Ramos (cell line): ENCODE data around the gene GRIP2.

Source experiments
- in situ Hi-C: fragments of 300-500 bp; cut with MboI; formaldehyde crosslinking; loops from one replicate; pipeline ENCODE4 v1.14.3; 2022; ENCODE audit warnings: low sequenced_read_pairs; ENCODE audit not compliant: unreplicated experiment

Gene GRIP2

DNA sequence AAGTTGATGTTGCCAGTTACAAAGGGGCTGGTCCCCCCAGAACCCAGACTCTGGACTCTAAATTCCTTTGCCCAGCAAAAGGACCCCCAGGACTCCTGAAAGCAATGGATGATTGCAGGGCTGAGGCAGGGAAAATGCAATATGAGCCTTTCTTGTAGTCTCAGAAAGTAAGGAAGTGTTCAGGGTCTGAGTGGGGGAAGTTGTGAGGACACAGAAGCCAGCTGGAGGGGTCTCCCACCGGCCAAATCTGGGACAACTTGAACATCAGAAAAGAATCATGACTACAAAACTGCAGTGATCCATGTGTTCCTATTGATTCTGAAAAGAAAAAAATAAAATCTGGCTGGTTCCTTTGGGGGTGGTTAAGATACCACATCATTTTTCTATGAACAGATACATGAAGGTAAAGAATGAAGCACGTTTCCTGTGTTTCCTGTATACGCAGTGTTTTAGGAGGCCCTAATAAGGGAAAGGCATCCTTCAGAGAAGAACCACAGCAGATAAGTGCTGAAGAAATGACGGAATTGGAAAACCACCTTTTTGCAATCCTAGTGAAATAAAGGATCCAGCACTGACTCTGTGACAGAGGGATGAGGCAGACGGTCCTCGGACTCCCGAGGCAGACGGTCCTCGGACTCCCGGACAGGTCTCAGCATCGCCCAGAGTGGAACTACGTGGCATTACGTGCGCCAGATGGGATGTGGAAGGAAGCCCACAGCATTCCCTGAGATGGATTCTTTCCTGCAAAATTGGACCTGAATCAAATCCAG is 22.2 kb upstream of the GRIP2 start:
- in situ Hi-C loops: no loop called here

- in situ Hi-C loops: no loop called here
Observed at GRCh38 chr3:14561051-14561960, 21.2 kb upstream of the GRIP2 start.

- in situ Hi-C loops: no loop called here
Observed at GRCh38 chr3:14560110-14560509, 20.0 kb upstream of the GRIP2 start.

DNA sequence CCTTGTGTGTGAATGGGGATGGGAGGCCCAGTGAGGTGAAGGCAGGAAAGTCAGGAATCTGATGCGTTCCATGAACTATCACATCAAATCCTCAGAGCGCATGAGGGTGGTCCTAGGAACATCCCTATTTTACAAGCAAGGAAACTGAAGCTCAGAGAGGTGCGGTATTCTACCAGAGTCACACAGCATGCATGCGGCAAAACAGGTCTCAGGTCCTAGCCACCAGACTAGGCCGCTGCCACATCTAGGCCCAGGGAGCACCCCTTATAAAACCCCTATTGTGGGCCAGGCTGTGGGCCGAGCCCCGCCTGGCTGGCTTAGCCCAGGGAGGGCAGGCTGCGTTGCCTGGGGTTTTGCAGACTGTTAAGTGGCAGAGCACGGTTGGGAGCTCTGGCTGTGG is 17.9 kb upstream of the GRIP2 start:
- in situ Hi-C loops: no loop called here

- in situ Hi-C loops: no loop called here
Observed at GRCh38 chr3:14555835-14556234, 15.7 kb upstream of the GRIP2 start.

- in situ Hi-C loops: no loop called here
Observed at GRCh38 chr3:14554715-14555114, 14.6 kb upstream of the GRIP2 start.

DNA sequence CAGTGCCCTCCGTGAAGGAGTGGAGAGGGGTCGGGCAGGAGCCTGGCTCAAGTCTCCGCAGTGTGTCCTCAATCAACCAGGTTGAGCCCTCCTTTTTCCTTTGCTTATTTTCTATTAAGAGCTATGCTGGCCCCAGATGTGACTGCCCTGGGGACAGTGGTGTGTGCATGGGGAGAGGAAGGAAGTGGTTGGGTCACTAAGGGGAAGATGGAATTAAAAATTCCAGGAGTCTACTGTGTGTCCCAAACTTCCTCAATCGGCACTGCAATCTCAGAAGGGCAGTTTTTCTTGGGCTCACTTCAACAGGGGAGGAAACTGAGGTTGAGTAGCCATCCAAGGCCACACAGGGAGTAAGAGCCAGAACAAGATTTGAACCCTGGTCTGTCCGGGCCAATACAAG is 13.7 kb upstream of the GRIP2 start:
- in situ Hi-C loops: no loop called here

DNA sequence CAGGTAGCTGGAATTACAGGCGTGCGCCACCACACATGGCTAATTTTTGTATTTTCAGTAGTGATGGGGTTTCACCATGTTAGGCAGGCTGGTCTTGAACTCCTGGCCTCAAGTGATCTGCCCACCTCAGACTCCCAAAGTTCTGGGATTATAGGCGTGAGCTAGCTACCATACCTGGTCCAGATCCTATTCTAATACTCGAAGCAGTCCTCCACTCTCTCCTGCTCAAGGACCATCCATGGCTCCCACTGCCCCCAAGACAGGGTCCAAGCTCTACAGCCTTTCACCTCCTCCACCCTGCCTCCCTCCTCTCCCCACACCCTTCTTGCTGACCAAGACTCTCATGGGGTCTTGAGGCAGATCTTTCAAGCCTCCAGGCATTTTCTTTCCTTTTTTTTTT is 12.6 kb upstream of the GRIP2 start:
- in situ Hi-C loops: no loop called here

DNA sequence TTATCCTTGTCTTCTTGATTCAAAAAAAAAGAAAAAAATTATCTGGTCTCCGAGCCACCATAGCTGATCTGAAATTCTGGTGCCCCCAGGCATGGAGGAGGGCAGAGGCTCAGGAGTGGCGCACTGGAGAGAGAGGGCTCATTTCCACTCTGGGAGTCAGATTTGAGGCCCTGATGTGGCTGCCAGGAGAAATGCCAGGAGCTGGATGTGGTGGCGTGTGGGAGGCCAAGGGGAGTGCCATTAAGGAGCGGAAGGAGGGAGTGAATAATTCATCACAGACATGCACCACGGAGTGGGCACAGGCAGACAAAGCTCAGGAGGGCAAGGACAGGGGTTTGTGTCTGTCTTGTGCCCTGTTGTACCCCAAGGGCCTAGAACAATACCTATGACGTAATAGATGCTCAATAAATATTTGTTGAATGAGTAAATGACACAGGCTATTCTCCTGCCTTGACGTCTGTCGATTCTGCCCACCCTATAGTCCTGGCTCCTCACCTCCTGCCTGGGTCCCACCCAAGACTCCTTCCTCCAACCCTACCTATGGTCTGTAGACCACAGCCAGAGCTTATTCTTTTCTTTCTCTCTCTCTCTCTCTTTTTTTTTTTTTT is 12.0 kb upstream of the GRIP2 start:
- in situ Hi-C loops: no loop called here

- in situ Hi-C loops: no loop called here
Observed at GRCh38 chr3:14550651-14551611, 10.8 kb upstream of the GRIP2 start.

DNA sequence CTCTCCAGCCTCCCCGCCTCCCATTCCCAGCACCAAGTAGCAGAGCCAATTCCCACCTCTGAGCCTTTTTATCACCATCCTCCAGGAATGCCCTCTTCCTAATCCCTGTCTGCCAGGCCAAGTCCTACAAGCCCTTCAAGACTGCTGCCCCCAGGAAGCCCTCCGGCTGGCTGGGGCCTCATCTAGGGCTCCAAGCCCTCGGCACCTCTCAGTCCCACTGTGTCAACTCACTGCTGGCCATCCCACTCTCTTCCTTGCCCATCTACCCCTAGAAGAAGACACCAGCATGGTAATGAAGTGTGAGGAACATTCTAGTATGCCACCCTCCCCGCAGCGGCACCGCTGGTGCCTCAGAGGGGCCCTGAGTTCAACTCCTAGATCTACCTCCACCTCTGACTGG is 10.0 kb upstream of the GRIP2 start:
- in situ Hi-C loops: no loop called here

DNA sequence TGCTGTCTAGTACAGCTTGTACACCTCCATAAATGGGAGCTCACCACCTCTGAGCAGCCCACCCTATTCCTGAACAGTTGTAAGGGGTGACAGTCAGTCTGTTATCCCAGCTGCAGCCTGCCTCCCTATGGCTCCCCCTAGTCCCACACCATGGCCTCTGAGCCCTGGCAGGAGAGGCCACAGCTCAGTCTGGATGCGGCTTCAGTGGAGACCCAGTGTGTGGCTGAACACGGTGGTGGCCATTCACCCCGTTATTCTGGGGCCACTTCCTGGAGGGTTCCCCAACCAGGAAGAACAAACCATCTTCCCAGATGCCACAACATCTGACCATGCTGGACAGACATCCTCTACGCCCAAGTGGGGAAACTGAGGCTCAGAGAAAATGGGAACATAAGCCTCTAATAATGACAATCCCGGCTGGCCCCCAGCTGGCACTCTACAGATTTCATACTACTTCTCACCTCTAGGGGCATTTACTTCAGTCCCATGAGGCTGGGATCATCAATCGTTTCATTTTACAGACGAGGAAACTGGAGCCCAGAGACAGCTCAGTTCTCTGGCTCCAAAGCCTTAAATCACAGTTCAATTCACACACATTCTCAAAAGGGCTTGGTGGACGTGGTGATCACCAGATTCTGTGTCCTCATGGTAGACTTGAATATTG is 9.2 kb upstream of the GRIP2 start:
- in situ Hi-C loops: no loop called here

DNA sequence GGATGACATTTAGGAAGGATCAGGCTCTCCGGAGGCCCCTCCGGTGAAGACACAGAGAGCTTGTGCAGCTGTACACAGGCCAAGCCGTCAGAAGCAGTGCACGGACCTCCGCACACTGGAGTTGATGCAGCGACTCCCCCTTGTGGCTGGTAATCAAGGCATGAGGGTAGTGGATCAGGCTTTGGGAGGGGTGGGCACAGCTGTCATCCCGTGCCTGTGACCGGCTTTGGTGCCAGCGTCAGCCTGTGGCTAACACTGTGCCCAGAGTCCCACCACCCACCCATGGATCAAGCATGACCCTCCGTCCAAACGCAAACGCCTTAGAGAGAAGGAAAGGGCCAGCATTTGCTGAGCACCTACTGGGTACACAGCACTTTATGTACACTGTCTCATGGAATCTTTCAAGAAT is 8.2 kb upstream of the GRIP2 start:
- in situ Hi-C loops: no loop called here

DNA sequence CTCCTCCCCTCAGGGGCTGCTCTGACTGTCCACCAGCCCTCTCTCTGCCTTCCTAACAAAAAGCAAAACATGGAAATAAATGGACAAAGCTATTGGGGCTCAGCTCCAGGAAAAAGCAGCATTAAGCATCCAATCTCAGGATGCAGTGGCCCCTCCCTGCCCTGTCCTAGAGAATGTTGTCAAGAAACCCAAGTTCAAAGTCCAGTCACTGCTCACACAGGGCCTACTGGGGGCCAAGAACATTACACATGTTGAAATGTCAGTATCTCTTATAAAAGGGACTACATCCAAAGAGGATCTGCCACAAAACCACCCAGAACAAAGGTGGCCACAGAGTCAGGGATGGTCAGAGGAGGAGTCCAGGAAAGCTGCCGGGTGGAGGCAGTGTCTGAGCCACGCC is 7.6 kb upstream of the GRIP2 start:
- in situ Hi-C loops: no loop called here

DNA sequence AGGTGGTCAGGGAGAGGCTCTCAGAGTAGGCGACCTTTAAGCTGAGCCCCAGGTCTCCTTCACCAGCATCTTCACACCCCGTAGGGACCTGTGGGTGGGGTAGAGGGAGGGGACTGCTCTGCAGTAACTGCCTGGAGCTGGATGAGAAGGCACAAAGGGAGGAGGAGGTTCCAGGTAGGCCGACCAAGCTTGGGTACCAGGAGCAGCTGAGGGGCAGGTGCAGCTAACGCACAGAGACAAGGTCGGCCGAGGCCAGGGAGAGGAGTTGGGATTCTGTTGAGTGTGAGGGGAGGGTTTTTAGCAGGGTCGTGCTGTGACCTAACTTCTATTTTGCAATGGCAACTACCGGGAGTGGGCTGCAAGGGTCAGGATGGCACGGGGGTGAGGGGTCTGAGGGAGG is 5.9 kb upstream of the GRIP2 start:
- in situ Hi-C loops: no loop called here

- in situ Hi-C loops: no loop called here
Observed at GRCh38 chr3:14545251-14545635, 5.1 kb upstream of the GRIP2 start.

DNA sequence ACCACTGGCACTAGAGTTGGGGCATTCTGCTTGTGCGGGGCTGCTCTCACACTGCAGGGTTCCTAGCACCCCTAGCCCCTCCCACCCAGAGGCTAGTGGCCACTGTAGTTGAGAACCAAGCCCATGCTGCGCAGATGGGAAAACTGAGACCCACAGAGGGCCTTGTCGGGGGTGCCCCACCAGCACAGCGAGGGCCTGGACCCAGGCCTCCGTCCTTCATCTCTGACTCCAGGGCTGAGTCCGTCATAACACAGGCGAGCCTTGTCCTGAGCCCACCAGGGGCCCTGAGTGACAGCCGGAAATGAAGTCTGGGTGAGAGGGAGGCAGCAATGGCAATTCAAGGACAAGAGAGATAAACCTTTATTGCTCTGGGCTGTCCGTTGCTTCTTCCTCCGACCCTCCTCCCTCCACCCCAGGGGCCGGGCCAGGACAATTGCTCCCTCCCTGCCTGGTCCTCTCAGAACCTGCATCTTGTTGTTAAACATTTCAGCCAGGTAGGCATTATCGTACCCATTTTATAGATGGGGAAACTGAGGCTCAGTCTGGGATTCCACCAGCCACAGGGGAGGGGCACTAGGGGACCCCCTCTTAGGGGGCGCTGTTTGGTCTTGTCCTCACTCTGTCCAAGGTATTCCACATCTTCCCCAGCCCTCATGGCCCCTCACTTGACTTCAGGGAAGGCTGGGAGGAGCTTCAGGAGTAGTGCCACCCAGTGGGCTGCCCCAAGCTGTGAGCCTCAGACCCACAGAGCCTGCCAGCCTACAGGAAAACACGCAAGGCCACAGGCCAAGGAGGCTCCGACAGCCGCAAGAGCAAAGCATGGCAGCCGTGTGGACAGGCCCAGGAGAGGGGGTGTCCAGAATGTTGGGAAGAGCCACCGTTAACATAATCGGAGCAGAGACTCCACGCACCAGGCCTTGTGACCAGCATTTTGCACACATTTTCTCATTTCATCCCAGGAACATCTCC is 4.4 kb upstream of the GRIP2 start:
- in situ Hi-C loops: no loop called here

DNA sequence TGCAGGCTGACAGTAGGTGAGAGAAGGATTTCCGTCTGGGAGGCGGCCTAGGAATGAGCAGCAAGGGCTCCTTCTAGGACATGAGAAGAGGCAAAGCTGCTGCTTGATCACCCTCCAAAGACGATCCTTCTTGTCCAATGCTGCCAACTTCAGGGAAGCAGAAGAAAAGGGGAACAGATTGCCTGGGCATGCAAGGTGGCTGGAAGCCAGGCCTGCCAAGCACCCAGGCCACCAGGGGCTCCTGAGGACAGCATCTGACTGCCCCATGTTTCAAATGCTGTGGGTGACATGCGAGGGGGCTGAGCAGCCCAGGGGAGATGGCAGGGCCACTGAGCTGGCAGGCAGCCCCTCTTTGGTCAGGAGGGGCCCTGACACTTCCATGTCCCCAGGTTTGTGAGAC is 3.3 kb upstream of the GRIP2 start:
- in situ Hi-C loops: no loop called here
